Superior temporal gyrus (tissue), 1 donor: ENCODE results near the gene ZKSCAN8.
A peak's percentile ranks its signal among the peaks of the same experiment; 100 is the strongest.

Source experiments
- DNase-seq: peaks from one replicate; pipeline ENCODE4 v3.0.0-alpha.2; 2016; ENCODE audit errors: extremely low spot score

The ZKSCAN8 gene

DNA sequence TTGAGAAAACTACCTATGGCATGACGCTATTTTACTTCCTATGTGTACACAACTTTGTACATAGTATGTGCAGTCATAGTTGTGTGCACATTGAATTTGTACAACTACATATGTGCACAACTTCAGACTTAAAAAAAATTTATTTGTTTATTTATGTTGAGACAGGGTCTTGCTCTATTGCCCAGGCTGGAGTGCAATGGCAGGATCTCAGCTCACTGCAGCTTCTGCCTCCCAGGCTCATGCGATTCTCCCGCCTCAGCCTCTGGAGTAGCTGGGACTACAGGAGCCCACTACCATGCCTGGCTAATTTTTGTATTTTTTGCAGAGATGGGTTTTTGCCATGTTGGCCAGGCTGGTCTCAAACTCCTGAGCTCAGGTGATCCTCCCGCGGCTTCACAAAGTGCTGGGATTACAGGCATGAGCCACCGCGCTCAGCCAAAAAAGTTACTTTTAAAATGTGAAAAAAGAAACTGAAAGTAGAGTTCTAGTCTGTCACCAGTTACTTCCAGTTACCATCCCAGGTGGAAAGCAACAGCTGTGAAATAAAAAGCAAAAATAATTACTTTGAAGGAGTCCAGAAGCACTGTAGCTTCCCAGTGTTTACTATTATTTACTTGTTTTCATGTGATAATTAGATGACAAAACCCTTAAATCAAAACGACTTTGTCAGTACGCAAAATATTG, 1.7 kb upstream of the ZKSCAN8 start:
- no peak for DNase-seq

DNA sequence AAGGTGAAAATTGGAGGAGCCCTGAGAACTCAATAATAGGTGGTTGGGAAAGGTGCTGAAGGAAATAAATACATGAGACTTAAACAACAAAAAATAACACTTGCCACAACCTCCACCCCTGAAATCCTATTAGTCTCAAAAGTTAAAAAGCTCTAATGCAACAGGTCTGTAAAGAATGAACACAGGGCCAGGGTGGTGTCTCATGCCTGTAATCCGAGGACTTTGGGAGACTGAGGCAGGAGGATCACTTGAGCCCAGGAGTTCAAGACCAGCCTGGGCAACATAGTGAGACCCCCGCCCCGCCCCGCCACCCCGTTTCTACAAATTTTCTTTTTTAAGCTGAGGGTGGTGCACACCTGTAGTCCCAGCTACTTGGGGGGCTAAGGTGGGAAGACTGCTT, 1.1 kb upstream of the ZKSCAN8 start:
- DNase-seq: no peak

DNA sequence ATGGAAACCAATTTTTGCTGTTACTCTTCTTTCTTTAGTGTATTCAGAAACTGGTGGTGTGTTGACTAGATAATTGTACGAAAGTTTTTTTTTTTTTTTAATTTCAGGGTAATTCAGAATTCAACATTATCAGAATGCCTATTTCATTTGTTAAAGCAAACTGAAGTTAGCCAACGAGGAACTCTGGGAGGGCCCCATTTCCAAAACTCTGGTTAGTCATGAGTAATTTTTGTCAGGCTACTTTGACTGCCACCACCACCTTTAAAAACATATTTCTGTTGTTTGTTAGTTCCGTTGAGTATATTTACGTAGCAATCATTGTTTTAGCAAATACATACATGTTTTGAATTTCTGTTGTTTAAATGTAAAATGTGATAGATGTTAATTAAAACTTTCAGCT, 763 bp downstream of the ZKSCAN8 start:
- no peak for DNase-seq

DNA sequence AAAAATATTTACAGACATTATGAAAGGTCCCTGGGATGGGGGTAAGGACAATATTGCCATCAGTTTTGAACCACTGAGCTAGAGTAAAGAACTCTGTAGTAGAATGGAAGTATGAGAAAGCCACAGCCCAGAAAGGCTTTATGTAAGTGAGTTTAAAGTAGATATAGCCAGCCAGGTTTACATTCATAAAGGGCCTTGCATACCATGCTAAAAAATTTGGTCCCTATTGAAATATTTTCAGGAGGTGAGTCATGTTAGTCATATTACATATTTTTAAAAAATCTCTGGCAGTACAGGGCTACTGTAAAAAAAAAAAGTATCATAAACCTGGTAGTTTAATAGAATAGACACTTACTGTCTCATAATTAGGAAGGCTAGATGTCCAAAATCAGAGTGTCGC, 3.5 kb downstream of the ZKSCAN8 start:
- DNase-seq: no peak

DNA sequence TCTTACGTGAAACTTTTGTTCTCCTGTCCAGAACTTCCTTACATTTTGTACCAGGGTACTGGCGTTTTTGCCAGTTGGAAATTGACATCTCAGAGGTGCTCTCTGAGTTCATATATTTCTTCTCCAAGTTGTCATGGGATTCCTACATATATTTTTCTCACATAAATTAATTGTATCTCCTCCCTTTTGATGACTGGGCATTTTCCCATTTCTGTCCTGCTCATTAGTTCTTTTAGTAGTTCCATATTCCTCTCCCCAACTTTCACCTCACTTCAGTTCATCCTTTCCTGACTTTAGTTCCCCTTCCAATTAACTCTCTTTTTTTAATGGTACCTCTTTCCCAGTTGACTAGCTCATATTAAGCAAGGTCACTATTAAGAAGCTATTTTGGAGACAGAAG, 10.8 kb downstream of the ZKSCAN8 start:
- no peak for DNase-seq

DNA sequence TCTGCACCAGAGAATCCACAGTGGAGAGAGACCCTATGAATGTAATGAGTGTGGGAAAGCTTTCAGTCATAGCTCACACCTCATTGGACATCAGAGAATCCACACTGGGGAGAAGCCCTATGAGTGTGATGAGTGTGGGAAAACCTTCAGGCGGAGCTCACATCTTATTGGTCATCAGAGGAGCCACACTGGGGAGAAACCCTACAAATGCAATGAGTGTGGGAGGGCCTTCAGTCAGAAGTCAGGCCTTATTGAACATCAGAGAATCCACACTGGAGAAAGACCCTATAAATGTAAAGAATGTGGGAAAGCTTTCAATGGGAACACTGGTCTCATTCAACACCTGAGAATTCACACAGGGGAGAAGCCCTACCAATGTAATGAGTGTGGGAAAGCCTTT, 11.9 kb downstream of the ZKSCAN8 start:
- DNase-seq: no peak

DNA sequence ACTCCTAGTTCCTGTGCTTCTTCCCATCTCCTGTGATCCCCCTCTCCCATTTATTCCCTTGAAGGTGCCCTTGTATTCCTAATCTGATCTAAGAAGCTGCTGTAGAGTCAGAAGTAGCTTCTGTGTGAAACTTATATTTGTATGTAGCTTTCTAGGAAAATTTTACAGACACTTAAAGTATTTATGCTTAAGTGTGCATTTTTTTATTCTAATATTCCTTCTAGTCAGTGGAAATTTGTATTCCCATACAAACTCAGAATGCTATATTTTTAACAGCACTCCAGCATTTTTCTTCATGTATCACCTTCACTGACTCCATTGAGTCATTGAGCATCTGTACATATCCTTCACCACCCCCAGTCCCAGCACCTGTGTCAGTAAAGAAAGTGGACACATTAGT, 12.7 kb downstream of the ZKSCAN8 start:
- no peak for DNase-seq

DNA sequence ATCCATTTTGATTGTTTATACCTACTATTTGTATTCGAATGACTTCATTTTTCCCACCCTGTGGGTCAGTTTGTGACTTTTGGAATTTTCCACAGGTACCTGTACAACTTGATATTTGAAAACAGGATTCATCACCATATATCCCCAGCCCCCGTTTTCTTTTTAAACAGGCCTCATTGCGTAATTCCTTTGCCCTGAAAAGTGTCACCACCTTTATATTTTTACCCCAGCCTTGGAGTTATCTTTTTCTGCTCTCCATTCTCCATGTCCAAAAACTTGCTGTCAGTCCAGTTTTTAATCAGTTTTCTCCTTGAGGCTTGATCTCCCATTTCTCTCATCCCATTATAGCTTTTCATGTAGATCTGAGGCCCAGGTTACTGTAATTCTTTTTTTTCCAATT, 16.6 kb downstream of the ZKSCAN8 start:
- DNase-seq: no peak

DNA sequence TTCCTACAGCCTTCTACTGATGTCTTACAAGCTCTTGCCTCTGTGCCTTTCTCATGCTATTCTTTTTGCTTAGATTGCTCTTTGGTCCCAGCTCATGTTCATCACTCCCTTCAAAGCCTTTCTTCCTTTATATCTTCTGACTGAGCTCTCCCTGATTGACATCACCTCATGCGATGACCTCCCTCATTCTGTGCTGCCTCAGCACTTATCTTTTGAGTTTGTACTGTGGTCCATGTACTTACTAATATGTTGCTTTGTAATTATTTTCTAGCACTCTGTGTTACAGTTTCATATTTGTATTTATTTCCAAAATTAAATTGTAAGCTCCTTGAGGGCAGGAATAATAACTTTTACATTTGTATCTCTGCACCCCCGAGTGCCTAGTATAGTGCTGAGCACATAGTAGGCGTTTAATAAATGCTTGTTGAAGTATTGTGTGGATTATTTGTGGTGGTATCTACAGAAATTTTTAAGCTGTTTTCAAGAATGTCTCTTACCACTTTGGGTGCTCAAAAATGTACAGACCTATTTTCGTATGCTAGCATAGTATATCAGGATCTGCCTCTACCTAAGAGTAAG, 17.4 kb downstream of the ZKSCAN8 start:
- no peak for DNase-seq

DNA sequence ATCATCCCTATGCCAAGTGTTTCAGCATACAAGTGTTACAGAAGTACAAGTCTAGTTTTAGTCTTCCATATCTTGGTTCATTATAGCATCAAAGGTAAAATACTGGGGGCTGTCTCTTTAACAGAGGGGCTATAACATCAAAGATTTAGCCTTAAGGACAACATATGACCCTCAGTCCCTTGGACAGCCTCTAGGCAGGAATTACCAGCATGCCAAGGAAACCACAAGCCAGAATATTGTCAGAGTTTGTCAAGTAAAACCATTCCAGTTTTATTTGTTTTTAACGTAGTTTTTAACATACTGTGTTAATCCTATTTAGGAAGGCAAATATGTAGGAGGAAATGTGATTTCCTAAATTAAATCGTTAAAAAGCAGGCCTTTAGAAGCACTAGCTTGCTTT, 18.6 kb downstream of the ZKSCAN8 start:
- no peak for DNase-seq

DNA sequence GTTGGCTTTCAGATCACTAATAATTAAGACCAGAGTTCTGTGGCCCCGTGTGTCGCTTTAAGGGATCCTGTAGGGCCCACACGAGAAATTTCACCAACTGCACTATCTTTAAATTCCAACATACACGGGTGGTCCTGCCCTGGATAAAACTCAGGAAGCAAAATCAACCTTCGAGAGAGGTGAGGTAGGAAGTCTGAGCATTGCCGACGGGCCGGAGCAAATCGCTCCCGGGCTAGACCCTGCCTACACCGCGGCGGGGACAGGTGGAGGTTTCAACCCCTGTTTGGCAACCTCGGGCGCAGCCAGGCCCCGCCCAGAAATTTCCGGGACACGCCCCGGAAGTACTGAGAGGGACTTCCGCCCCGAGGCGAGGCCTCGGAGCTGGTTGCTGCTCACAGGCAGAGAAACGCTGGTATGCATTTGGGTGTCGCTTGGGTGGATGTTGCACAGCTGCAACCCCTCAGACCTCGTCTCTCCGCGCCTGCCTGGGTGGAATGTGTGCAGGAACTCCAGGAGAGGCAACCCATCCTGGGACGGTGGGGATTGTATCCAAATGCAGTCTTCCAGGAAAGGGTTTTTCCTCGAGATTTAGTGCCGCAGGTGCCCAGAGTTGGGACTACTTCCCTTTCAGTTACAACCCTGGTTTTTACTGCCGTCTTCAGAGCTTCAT, 19.9 kb downstream of the ZKSCAN8 start:
- DNase-seq: peak; percentile 58

DNA sequence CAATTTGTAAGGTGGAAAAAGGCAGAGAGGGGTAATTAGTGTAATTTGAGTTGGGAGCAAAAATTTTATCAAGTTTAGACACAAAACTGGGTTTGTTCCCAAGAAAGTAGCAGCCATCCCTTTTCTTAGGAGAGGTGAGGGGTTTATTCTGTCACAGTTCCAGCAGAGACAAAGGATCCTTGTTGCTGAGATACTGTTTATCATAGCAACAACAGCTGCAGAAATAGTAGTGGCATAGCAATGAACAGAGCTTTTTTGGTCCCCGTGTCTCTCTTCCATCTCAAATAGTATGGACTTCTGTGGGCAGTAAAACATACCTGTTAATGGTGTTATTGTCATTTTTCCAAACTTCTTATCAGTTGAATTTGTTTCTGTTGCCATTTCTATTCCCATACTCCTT, 23.9 kb downstream of the ZKSCAN8 start:
- no peak for DNase-seq

DNA sequence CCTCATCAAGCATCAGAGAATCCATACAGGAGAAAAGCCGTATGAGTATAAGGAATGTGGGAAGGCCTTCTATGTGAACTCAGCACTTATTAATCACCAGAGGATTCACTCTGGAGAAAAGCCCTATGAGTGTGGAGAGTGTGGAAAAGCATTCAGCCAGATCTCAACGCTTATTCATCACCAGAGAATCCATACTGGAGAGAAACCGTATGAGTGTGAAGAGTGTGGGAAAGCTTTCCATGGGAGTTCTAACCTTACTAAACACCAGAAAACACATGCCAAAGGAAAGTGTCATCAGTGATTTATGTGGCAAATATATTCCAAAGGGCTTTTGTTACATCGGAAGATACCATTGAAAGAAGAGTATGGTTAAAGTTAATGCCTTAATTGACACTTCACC, 25.4 kb downstream of the ZKSCAN8 start:
- DNase-seq: no peak

DNA sequence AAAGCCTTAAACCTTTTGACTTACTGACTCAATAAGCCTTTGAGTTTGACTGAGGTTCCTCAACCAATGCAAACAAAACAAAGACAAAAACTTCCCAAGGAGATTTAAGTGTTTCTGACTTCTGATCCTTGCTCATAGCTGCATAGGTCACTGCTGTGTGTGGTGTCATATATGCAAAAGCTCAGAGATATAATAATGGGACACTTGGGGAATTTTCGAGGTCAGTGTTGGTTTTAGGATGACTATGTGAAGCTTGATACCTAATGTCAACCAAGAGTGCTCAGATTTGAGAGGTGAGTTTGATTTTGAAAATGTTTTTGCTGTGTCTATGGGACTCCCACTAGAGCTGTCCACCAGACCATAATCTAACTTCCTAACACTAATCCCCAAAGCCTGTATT, 26.2 kb downstream of the ZKSCAN8 start:
- no peak for DNase-seq

DNA sequence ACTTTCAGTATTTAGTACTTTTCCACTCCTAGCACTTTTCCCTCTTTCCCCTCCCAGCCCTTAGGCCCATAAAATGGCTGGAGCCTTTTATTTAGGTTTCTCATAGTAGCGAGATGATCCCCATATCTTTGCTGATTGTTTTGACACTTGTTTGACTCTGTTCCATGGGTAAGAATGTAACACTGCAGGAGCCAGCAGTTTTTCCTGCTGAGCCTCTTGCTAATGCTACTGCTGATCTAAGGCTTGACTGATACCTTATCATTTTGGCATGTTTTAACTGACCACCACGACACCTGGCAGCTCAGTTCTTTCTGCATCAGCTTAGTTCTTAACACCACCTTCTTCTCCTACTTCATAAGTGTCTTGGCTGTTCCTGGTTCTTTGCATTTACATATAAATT, 29.6 kb downstream of the ZKSCAN8 start:
- no peak for DNase-seq

DNA sequence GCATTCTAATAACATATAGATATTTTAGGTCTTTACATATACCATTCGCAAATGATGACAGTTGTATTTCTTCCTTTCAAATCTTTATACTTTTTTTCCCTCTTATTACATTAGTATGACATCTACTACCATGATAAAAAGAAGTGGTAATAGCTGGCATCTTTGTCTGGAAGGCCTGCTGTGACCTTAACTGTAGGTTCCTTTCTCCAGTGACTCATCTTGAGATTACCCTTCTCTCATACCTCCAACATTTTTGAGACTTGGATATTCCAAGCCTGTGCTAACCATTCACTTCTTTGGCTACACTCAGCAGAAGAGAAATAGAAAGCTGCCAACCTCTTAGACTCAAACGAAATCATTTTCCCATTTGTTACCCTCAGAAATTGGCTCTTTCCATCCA, 30.3 kb downstream of the ZKSCAN8 start:
- DNase-seq: no peak

DNA sequence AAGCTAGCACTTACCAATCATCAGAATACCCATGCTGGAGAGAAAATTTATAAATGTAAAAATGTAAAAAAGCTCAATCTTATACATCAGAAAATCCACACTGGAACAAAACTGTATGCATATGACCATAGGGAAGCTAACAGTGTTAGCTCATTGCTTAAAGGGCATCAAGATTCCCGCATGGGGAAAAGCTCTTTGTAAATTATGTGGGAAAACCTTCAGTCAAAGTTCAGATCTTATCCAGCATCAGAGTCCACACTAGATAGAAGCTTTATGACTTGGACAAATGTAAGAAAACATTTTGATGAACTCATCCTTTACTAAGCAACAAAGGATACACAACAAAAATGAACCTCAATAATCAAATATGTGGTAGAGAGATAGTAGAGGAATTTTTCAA, 34.7 kb downstream of the ZKSCAN8 start:
- DNase-seq: no peak

DNA sequence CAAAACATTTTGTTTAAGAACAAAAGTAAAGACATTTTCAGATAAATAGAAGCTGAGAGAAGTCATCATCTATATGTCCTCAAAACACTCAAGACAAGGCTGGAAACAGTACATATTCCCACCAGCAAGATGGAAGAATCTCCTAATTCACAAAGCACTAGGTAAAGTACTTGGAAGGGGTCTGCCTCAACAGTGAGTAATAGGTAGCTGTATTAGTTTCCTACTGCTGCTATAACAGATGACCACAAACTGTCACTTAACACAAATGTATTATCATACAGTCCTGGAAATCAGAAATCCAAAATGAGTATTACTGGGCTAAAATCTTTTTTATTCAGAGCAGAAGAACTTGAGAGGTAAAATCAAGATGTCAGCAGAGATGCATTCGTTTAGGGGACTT, 40.6 kb downstream of the ZKSCAN8 start:
- DNase-seq: no peak

DNA sequence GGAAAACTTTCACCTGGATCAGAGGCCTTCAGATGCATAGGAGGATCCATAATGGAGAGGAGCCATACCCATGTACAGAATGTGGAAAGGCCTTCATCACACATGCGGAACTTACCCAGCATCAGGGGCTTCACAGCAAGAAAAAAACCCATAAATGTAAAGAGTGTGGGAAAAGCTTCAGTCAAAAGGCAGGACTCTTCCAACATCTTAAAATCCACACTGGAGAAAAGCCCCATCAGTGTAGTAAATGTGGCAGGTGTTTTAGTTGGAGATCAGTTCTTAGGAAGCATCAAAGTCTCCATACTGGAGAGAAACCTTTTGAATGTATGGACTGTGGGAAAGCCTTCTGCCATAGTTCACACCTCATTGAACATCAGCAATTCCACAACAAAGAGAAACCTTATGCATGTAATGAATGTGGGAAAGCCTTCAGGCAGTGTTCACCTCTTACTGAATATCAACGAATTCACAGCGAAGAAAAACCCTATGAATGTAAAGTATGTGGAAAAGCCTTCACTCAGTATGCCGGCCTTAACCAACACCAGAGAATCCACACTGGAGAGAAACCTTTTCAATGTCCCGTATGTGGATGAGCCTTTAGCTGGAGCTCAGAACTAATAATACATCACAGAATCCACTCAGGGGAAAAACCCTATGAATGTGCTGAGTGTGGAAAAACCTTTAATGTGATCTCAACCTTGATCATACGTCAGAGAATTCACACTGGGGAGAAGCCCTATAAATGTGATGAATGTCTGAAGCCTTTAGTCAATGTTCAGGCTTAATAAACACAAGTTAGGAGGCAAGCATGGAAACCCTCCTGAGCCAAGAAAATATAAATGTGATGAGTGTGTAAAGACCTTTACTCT, 46.7 kb downstream of the ZKSCAN8 start:
- DNase-seq: no peak

DNA sequence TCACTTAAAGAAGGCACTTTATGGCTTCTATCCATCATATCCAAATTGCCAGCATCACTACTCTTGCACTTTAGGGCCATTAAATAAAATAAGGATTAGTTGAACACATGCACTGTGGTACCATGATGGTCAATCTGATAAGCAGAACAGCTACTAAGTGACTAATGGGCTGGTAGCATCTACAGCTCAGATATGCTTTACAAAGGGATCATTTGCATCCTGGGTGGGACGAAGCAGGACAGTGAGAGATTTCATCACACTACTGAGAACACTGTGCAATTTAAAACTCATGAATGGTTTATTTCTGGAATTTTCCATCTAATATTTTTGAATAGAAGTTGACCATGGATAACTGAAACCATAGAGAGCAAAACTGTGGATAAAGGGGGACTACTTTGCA, 58.3 kb downstream of the ZKSCAN8 start:
- DNase-seq: no peak

DNA sequence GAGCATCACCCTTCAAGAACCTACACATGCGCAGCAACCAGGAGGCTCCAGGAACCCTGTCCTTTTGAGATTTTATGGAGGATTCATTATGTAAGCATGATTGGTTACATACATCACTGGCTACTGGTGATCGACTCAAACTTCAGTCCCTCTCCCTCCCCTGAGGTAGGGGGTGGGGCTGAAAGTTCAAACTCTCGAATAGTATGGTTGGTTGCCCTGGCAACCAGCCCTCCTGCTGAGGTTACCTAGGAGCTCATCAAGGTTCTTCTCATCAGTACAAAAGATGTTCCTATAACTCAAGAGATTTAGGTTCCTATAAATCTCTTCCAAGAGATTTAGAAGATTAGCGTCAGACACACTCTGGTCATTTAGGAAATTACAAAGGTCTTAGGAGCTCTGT, 61.5 kb downstream of the ZKSCAN8 start:
- DNase-seq: no peak

DNA sequence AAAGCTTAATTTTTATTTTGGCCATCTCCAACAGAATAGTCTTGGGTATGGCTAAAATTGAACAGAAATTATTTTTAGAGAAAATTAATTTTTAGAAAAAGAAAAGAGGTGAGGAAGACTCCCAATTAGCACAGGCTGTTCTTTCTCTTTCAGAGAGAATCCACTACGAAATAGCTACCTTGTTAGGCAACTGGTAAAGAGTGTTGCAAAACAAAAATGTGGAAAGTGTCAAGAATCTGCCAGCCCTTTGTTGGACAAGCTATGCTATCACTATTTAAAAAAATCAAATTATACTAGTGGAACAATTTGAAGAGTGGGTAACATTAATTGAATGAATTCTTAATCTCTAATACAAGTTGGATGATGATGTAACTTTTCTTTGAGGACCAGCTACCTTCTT, 64.2 kb downstream of the ZKSCAN8 start:
- DNase-seq: no peak

DNA sequence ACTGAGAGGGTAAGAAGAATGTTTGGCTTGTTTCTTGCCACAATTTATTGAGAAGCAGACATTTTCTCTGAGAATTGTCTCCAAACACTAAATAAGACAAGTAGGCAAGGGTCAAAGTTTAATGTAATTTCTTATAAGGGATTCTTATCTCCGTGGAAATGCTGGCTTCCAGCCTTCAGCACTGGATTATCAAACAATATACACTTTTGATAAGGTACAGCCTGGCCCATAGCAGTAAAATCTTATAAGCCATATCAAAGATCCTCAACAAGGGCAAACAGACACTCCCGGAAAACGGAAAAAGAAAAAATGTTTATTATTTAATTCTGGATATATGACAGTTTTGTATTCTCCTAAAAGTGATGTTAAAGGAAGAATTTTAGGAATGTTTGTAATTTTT, 64.8 kb downstream of the ZKSCAN8 start:
- no peak for DNase-seq
